T-helper 2 cell treated with Interferon-gamma antibody and Interleukin-4, amounts not matched to agents 5 μg/mL and 100 μg/mL, for 36 hours (primary cell): Measurements from ENCODE around the gene EXOC3L4.

ENCODE experiments used
- DNase-seq: peaks from one replicate; pipeline ENCODE4 v3.0.0; 2021; ENCODE audit warnings: low spot score
- H3K27ac Mint-ChIP-seq: one replicate; pipeline ENCODE4 v1.8.0; 2021; ENCODE audit warnings: mild to moderate bottlenecking, mixed read lengths
- H3K27me3 Mint-ChIP-seq: one replicate; pipeline ENCODE4 v1.8.0; 2021; ENCODE audit warnings: low read depth, mixed read lengths
- H3K36me3 Mint-ChIP-seq: one replicate; pipeline ENCODE4 v1.8.0; 2021; ENCODE audit warnings: low read depth, mixed read lengths
- H3K4me1 Mint-ChIP-seq: one replicate; pipeline ENCODE4 v1.8.0; 2021; ENCODE audit warnings: low read depth, mixed read lengths
- H3K4me3 Mint-ChIP-seq: one replicate; pipeline ENCODE4 v1.8.0; 2022; ENCODE audit warnings: mild to moderate bottlenecking, moderate library complexity, mixed read lengths
- H3K9me3 Mint-ChIP-seq: one replicate; pipeline ENCODE4 v1.8.0; 2021; ENCODE audit warnings: mixed read lengths

The EXOC3L4 gene

DNA sequence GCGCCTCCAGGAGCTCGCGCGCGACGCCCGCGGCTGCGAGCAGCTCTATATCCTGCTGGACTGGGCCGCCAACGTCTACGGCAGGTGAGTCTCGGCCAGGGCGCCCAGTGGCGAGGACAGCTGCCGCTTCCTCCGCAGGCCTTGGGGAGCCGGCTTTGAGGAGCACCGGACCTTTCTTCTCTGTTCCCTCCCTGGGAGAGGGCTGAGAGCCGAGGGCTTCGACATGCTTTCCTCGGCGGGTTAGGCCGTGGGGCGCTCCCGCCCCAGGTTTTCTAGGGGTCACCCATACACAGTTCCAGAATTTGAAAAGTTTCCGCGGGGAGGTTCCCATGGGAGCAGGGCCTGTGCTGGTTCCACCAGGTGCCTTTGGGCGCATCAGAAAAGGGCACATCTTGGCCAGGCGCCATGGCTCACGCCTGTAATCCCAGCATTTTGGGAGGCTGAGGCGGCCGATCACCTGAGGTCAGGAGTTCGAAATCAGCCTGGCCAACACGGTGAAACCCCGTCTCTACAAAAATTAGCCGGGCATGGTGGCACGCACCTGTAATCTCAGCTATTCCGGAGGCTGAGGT, 8.2 kb downstream of the EXOC3L4 start:
- Mint-ChIP-seq H3K4me1 (peaks cover 4% of the 10 kb centered on the region), H3K36me3 (no peaks in the 10 kb centered on the region), H3K27me3 (peaks cover 33% of the 10 kb centered on the region), H3K27ac (no peak overlapping the region), H3K9me3 (no peaks in the 10 kb centered on the region), H3K4me3 (no peak overlapping the region)
- DNase-seq: no peak

DNA sequence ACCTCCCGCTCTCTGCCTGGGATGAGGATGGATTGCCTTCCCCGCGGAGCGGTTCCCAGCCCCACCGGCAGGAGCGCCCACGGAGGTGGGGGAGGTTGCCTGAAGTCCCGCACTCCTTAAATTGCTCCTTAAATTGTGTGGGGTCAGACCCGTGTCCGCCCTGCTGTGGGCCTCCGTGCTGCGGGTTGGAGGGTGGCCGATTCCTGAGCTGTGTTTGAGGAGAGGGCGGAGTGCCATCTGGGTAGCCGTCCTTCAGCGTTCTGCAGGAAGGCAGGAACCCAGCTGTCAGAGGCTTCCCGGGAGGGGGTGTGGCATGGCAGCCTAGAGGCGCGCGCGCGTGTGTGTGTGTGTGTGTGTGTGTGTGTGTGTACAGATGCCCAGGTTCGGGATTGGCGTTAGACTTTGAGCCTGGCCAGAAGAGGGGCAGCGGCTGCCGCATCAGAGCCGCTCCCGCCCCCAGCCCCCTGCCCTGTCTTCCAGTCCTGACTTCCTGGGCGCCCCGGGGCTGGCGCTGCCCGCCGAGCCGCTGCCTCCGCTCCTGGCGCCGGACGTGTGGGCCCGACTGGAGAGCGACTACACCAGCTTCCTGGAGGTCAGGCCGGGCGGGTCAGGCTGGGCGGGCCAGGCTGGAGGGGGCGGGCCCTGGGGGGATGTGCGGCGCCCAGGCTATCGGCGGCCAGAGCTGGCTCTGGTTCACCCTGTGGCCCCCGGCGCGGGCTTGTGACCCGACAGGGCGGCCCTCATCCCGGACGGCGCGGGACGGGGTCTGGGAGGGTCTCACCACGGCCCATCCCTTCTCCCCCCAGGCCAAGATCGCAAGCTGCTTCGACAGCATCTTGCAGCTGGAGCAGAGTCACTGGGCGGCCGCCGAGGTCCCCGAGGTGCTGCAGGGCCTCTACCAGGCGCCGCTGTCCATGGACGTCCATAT, 9.2 kb downstream of the EXOC3L4 start:
- peaks cover 33% of the 10 kb centered on the region for H3K27me3 Mint-ChIP-seq
- no peaks in the 10 kb centered on the region for H3K9me3 Mint-ChIP-seq
- no peak for DNase-seq
- H3K27ac Mint-ChIP-seq: no peak overlapping the region
- peaks cover 4% of the 10 kb centered on the region for H3K4me1 Mint-ChIP-seq
- H3K4me3 Mint-ChIP-seq: no peak overlapping the region
- H3K36me3 Mint-ChIP-seq: no peaks in the 10 kb centered on the region

DNA sequence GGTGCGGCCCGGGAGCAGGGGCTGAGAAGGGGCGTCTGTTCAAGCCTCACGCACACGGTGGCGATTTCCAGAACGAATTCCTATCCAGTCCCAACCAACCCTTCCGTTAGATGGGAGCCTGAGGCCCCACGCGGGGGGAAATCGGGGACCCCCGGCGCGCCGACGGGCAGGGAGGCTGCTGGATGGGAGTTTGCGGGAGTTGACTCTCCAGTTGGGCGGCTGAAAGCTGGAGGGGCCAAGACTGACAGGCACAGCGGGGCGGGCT, 9.8 kb downstream of the EXOC3L4 start:
- H3K4me3 Mint-ChIP-seq: no peak overlapping the region
- peaks cover 33% of the 10 kb centered on the region for H3K27me3 Mint-ChIP-seq
- no peaks in the 10 kb centered on the region for H3K36me3 Mint-ChIP-seq
- no peaks in the 10 kb centered on the region for H3K9me3 Mint-ChIP-seq
- H3K27ac Mint-ChIP-seq: no peak overlapping the region
- DNase-seq: no peak
- H3K4me1 Mint-ChIP-seq: peaks cover 4% of the 10 kb centered on the region

DNA sequence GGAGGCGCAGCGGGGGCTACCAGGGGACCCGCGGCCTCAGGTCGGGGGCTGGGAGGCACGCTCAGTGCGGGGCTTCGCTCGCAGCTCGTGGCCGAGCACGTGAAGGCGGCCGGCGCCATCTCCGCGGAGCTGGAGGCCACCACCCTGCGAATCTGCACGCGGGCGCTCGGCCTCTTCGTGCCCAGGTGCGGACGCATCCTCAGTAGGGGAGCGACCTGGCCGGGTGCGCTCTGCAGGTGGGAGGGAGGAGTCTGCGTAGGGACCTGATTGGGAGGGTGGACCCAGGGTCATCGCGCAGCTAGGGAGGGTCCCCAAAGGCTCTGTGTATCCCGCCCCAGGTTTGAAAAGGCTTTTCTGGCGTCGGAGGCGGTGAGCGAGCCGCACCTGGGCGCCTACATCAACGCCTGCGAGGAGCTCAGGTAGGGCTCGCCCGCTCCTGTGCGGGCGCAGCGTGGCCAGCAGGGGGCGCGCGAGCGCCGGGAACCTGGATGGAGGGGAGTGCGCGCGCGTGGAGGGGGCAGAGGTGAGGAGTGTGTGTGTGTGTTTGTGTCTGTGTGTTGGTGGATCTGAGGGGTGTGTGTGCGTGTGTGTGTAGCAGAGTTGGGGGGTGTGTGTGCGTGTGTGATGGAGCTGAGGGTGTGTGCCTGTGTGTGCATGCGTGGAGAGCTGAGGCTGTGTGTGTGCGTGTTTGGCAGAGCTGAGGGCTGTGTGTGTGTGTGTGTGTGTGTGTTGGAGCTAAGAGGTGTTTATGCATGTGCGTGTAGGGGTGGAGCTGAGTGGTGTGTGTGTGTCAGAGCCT, 10.3 kb downstream of the EXOC3L4 start:
- Mint-ChIP-seq H3K9me3 (no peaks in the 10 kb centered on the region), H3K4me1 (peaks cover 4% of the 10 kb centered on the region), H3K36me3 (no peaks in the 10 kb centered on the region), H3K4me3 (no peak overlapping the region), H3K27ac (no peak overlapping the region), H3K27me3 (peaks cover 33% of the 10 kb centered on the region)
- DNase-seq: peak; percentile 53

DNA sequence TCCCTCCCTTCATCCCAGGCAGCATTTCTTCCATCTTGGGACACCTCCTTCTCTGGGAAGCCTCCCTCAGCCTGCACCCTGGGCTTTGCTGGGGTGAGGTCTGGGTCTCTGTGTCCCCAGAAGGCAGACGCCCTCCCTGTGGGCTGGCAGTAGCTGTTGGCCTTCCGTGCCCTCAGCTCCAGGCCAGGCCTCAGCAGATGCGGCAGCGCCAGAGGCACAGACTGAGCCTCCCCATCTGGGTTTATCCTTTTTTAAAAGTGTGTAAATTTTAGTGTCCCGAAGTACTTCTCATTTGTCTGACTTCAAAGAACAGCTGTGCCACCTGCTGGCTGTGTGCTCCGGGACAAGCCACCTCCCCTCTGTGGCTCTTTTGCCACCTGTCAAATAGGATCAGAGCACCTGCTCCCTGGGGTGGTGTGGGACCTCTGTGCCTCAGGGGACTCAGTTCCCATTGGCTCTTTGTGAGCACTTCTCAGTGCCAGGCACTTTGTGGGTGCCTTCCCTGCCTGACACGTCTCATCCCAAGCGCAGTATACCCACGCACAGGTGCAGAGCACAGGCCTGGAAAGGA, 11.1 kb downstream of the EXOC3L4 start:
- Mint-ChIP-seq H3K4me1 (peaks cover 4% of the 10 kb centered on the region), H3K36me3 (no peaks in the 10 kb centered on the region), H3K9me3 (no peaks in the 10 kb centered on the region), H3K27ac (no peak overlapping the region), H3K27me3 (peaks cover 34% of the 10 kb centered on the region), H3K4me3 (no peak overlapping the region)
- no peak for DNase-seq

DNA sequence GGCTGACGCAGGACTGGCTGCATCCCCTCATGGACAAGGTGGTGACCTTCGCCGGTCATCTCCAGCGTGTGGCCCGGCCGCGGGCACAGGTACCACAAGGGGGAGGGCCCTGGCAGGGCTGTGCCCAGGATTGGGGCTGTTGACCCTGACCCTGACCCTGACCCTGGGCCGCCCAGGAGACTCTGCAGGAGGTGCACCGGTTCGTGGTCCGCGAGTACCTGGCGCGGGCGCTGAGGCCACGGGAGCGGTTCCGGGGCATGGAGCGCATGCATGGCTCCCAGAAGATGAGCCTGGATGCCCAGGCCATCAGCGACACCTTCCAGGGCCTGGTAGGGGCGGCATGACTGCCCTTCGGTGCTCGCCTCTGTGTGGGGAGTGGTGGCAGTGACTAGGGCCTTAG, 12.9 kb downstream of the EXOC3L4 start:
- no peak for DNase-seq
- Mint-ChIP-seq H3K36me3 (no peaks in the 10 kb centered on the region), H3K4me3 (no peak overlapping the region), H3K4me1 (peaks cover 4% of the 10 kb centered on the region), H3K27ac (no peak overlapping the region), H3K27me3 (peaks cover 25% of the 10 kb centered on the region), H3K9me3 (no peaks in the 10 kb centered on the region)

DNA sequence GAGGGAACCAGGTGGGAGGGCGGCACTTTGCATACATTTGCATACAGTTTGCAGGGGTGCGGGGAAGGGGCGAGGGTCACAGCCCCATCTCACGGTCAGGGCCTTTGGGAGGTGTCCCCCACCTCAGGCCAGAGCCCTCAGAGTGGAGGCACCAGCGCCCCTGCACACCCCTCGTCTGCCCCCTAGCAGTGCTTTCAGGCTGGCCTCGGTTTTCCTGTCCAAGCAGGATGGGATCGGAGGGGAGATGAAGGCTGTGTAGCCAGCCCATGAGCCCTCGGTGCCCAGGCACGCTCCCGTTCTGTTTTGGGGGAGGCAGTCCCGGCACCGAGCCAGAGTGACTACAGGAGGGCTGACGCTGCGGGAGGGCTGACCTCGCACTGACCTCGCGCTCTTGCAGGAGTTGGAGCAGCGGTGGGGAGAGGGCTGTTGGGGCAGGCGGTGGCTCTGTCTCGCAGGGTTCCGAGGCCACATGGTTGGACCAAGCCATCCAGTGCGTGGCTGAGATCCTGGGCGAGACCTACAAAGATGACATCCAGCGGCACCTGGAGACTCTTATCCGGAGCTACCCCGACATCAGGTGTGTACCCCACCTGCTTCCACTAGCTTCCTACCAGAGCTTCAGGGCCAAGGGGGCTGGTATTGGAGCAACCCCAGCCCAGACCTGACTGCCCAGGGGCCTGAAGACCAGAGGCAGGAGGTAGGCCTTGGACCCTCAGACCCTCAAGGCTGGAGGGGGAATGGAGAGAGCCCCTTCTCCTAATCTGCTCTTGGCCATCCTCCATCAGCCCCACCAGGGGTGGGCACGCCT, 13.6 kb downstream of the EXOC3L4 start:
- Mint-ChIP-seq H3K4me3 (no peak overlapping the region), H3K27me3 (peaks cover 19% of the 10 kb centered on the region), H3K36me3 (no peaks in the 10 kb centered on the region), H3K9me3 (no peaks in the 10 kb centered on the region), H3K4me1 (peaks cover 4% of the 10 kb centered on the region), H3K27ac (no peak overlapping the region)
- no peak for DNase-seq

DNA sequence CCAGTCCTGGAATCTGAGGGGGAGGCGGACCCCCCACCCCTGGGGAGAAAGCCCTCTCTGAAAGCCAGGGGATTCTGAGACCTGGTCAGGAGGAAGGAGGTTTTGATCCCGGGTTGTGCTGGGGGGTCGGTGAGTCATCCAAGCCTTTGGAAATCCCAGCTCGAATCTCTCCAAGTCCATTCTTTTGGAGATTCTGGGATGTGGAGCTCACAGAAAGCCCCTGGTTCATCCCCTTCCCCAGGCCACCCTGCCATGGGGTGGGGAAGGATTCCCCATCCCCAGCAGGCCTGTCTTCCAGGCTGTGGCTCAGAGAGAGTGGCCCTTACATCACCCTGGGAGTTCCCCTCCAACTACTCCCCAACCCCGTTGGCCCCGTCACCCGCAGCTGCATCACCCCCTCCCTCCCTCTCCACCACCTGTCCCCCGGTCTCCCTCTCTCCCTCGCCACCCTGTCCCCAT, 14.3 kb downstream of the EXOC3L4 start:
- no peak overlapping the region for H3K27ac Mint-ChIP-seq
- no peaks in the 10 kb centered on the region for H3K36me3 Mint-ChIP-seq
- peaks cover 14% of the 10 kb centered on the region for H3K27me3 Mint-ChIP-seq
- H3K4me1 Mint-ChIP-seq: peaks cover 4% of the 10 kb centered on the region
- H3K4me3 Mint-ChIP-seq: no peak overlapping the region
- DNase-seq: no peak
- no peaks in the 10 kb centered on the region for H3K9me3 Mint-ChIP-seq

DNA sequence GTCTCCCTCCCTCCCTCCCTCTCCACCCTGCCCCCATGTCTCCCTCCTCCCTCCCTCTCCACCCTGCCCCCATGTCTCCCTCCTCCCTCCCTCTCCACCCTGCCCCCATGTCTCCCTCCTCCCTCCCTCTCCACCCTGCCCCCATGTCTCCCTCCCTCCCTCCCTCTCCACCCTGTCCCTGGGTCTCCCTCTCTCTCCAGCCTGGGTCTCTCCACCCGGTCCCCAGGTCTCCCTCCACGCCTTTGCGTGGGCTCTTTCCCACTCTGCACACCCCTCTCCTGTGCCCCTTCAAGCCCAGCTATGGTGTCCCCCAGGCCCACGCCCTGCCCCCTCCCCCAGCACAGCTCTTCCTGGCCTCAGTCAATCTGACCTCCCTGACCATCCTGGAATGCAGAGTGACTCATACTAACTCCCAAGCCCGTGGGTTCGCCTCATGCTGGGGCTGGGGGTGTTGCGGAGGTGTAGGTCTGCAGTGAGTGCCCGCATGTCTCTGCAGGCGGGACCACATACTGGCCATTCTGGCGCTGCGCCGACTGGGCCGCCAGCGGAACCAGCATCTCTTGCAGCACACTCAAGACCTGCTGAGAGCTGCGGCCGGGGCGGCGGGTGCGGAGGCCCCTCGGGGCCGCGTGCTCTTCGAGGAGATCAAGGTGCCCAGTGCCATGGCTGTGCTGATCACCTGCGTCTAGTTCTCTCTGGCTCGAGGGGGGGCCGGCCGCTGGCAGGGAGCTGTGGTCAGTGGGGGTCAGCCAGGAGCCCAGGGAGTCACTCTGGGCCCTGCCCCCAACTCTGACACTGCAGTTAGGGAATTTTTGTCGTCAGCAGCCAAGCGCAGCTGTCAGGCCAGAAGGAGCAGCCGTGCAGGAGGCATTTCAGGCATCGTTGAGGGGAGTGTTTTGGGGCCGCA, 15.3 kb downstream of the EXOC3L4 start:
- H3K4me3 Mint-ChIP-seq: no peak overlapping the region
- no peaks in the 10 kb centered on the region for H3K36me3 Mint-ChIP-seq
- H3K4me1 Mint-ChIP-seq: peaks cover 4% of the 10 kb centered on the region
- DNase-seq: no peak
- no peak overlapping the region for H3K27ac Mint-ChIP-seq
- peaks cover 13% of the 10 kb centered on the region for H3K27me3 Mint-ChIP-seq
- H3K9me3 Mint-ChIP-seq: no peaks in the 10 kb centered on the region

DNA sequence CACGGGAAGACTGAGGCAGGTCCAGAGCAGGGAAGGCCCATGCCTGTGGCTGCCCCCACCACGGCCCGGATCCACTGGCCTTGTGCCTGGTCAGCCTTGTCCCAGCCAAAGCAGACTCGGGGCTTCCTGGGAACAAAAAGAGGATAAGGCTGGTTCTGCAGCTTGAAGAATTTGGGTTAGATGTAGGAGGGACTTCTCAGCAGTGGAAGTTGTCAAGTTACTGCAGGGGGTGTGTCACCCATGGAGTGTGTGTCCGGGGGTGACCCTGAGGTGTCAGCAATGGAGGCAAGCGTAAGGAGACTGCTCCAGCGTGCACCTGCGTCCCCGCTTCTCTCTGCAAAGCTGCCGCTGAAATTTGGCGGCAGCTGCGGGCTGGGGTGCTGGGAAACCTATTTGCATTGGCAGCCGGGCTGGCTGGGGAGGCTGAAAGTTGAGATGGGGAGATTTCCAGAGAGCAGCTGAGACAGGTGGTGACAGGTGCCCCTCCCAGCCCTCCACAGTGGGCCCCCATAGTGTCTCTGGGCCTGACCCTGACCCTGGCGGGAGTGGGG, 16.2 kb downstream of the EXOC3L4 start:
- Mint-ChIP-seq H3K9me3 (no peaks in the 10 kb centered on the region), H3K27ac (no peak overlapping the region), H3K36me3 (no peaks in the 10 kb centered on the region), H3K4me1 (peaks cover 3% of the 10 kb centered on the region), H3K4me3 (no peak overlapping the region), H3K27me3 (peaks cover 3% of the 10 kb centered on the region)
- DNase-seq: no peak

DNA sequence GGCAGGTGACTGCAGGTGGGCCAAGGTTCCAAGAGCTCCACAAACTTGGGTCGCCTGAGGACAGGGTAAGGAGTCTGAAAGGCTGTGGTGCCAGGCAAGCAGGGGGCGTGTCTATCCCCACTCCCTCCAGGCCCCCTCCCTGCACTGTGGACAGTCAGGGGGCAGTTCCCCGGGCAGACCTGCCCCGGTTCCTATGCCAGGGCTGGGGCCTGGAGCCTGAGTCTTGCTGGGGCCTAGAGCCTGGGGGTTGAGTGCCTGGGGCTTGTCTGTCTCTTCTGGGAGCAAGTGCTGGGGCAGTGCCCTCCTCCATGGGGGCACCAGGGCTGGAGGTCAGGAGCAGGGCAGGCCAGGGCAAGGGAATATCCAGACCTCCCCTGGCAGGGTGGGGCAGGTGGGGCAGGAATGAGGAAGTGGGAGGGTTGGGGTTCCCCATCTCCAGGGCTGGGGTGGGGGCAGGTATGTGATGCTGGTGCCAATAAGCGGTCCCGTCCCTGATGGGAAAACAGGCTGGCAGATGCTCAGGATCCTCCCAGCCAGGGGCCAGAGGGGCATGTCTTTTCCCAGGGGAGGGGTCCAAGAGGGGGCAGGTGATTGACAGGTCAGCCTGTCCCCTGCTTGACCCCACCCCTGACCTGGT, 16.8 kb downstream of the EXOC3L4 start:
- Mint-ChIP-seq H3K9me3 (no peaks in the 10 kb centered on the region), H3K36me3 (no peaks in the 10 kb centered on the region), H3K27ac (no peak overlapping the region), H3K4me1 (peaks cover 3% of the 10 kb centered on the region), H3K4me3 (no peak overlapping the region), H3K27me3 (peaks cover 3% of the 10 kb centered on the region)
- DNase-seq: no peak
